Activated T-helper 1 cell treated with Interleukin-2 at 50 U/mL for 16 hours (primary cell): Measurements from ENCODE around the gene BCL2L12.
A peak's percentile ranks its signal among the peaks of the same experiment; 100 is the strongest.
"Not testable (repeated sequence)": the region's sequence is repeated elsewhere in the genome, so short reads cannot be mapped to it uniquely, and the experiment has no call there.

Experiments used
- DNase-seq: peaks from one replicate; pipeline ENCODE4 v3.0.0-alpha.2; 2020; ENCODE audit warnings: low read depth

The BCL2L12 gene

GRCh38 chr19:49665351-49666119, at the start of gene BCL2L12, which contains the start of gene IRF3:
Gene BCL2L12, plus strand, starts transcription at chr19:49665933. Its CDS starts 760 bp downstream, at chr19:49666693.
Gene IRF3, minus strand, starts transcription at chr19:49665857. Its CDS starts 1,019 bp downstream, at chr19:49664838.
- peak; percentile 99 for DNase-seq

DNA sequence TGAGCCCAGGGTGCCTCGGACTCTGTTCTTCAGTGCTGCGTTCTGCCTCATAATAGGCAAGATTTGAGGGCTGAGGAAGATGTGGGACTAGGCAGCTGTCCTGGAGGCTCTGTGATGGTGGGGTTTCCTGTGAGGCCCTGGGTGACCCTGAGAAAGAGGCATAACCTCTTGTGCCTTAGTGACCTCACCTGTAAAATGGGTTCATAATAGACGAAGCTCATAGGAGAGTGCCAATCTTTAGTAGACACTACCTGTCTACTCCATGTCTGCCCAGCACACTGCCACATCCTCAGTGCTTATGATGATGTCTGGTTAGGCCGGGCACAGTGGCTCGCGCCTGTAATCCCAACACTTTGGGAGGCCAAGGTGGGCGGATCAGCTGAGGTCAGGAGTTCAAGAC, 49.2 kb upstream of the BCL2L12 start:
- DNase-seq, result no peak

- no peak for DNase-seq
These were observed 48.8 kb upstream of the BCL2L12 start for GRCh38 chr19:49616945-49617344.

GRCh38 chr19:49617860-49618259, 47.9 kb upstream of the BCL2L12 start:
- not testable (repeated sequence) for DNase-seq

GRCh38 chr19:49624967-49625910, 40.5 kb upstream of the BCL2L12 start:
- no peak for DNase-seq

DNA sequence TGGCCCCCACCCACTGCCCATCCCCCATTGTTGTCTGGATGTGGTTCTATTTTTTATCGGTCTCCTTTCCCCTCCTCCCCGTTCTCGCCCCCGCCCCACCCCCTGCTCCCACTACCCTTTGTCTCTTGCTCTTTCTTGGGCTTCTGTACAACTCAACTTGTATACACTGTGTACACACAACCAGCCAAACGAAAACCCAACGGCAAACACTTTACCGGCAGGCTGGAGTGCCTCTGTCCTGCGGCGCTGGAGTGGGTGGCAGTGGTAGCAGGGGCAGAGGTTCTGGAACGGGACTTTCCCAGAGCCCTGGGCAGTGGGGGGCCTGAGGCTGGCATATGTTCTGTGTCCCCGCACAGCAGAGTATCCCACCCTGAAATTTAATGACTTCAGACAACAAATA, 39.5 kb upstream of the BCL2L12 start:
- DNase-seq, result no peak

GRCh38 chr19:49629659-49630058, 36.1 kb upstream of the BCL2L12 start:
- DNase-seq, result no peak

DNA sequence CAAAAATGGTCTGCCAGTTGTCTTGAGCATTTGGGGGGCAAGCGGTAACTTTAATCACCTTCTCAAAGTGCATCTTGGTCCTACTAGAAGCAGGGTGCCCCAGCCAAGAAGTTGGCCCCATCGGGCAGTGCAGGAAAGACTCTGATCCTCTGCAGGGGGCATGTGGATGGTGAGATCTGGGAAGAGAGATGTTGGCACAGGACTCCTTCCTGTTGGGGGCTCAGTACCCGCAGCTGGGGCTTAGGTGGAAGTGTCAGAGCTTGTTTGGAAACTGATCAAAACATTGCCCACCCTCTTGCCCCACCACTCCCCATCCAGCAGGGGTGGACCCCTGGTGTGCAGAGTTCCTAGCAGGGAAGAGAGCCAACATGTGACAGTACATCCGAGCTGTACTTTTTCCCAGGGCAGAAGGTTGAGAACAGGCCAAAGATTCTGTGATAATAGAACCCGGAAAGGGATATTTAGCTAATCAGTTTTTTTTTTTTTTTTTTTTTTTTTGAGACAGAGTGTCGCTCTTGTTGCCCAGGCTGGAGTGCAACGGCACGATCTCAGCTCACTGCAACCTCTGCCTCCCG, 34.6 kb upstream of the BCL2L12 start:
- no peak for DNase-seq

GRCh38 chr19:49631610-49632192, 34.0 kb upstream of the BCL2L12 start:
- no peak for DNase-seq

GRCh38 chr19:49632576-49632975, 33.2 kb upstream of the BCL2L12 start:
- no peak for DNase-seq

GRCh38 chr19:49633273-49633672, 32.5 kb upstream of the BCL2L12 start:
- not testable (repeated sequence) for DNase-seq

GRCh38 chr19:49635530-49636232, 30.1 kb upstream of the BCL2L12 start:
- DNase-seq, result no peak

- DNase-seq, result no peak
These were observed 29.4 kb upstream of the BCL2L12 start for GRCh38 chr19:49636233-49636932.

- DNase-seq, result no peak
These were observed 27.7 kb upstream of the BCL2L12 start for GRCh38 chr19:49637821-49638738.

GRCh38 chr19:49639401-49640112, 26.2 kb upstream of the BCL2L12 start:
- no peak for DNase-seq

DNA sequence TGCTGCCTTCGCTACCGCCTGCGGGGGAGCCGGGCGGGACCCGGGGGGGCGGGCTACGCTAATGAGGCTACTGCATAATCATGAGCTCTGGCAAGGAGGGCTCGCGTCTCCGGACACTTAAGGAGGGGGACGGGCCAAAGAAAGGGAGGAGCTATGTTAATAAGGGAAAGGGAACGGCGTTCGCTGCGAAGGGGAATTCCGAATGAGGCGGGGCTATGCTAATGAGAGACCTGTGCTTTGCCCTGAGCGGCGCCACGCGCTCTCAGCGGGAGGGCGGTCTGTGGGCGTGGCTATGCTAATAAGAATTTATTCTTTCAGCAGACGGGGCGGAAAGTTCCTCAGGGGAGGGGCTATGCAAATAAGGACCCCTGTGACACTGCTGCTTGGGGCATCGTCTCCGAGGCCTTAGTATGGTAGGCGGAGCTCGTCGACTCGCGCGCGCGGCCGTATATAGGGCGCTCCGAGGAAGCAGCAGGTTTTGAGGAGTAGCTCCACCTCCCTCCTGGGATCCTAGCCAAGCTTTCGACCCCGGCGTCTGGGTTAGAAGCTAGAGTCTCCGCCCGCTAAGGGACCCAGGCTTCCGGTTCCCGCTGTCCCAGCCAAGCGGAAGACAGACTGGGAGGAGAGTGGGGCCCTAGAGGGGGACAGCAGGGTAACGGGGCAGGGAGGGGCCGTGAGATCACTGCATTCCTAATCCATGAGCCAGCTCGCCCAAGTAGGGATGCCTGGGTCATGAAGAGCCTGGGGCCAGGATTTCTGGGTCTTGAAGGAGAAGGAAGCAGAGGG, 25.4 kb upstream of the BCL2L12 start, which contains the start of gene RRAS:
RRAS (minus strand) TSS at position 31 of the 786 bp plus-strand sequence. CDS start 45 bp downstream, outside the sequence.
- DNase-seq, result peak; percentile 99

- DNase-seq, result peak; percentile 100
These were observed 23.8 kb upstream of the BCL2L12 start, which contains the start of gene SCAF1 for GRCh38 chr19:49641688-49642491. Gene SCAF1, plus strand, starts transcription at chr19:49642209. Its CDS starts 2,818 bp downstream, at chr19:49645027.
